ENCODE results near the gene CHST14.

- no peak for TF ChIP-seq CTCF (IDR thresholded peaks at IDR 0.05; ENCODE audit: insufficient read depth, low read depth, low read length)
- TF ChIP-seq EZH2 (IDR thresholded peaks at IDR 0.05; ENCODE audit: insufficient read depth, low read length): no peak
These were observed 18.3 kb upstream of the CHST14 start for GRCh38 chr15:40452296-40453090.
